Skeletal muscle cell (primary cell): ENCODE results near the gene SCGN.

Experiments
- DNase-seq: peaks from one replicate; pipeline ENCODE4 v3.0.0-alpha.2; 2010; ENCODE audit warnings: low read depth
- H3K4me3 ChIP-seq: 2 replicates; pipeline ENCODE4 v1.5.1; 2011; ENCODE audit warnings: low read depth, mild to moderate bottlenecking, control low read depth, low read length, moderate library complexity

The SCGN gene, protein sequence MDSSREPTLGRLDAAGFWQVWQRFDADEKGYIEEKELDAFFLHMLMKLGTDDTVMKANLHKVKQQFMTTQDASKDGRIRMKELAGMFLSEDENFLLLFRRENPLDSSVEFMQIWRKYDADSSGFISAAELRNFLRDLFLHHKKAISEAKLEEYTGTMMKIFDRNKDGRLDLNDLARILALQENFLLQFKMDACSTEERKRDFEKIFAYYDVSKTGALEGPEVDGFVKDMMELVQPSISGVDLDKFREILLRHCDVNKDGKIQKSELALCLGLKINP

DNA sequence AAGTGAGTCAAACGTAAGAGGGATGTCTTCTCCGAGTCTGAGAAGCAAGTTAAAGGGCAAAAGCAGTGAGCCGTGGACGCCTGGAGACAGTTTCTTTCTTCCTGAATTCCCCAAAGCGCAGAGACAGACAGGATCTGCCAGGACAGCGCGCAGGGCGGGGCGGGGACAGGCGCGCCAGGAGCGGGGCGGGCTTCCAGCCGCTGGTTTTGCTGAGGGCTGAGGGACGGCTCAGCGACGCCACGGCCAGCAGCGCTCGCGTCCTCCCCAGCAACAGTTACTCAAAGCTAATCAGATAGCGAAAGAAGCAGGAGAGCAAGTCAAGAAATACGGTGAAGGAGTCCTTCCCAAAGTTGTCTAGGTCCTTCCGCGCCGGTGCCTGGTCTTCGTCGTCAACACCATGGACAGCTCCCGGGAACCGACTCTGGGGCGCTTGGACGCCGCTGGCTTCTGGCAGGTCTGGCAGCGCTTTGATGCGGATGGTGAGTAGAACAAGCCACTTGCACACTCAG lies at the start of gene SCGN:
SCGN (plus strand) TSS at position 209 of the 509 bp plus-strand sequence; CDS start at position 398, 189 bp downstream.
- peak within 1 kb of the TSS; percentile 2 for H3K4me3 ChIP-seq
- DNase-seq: peak; percentile 21

DNA sequence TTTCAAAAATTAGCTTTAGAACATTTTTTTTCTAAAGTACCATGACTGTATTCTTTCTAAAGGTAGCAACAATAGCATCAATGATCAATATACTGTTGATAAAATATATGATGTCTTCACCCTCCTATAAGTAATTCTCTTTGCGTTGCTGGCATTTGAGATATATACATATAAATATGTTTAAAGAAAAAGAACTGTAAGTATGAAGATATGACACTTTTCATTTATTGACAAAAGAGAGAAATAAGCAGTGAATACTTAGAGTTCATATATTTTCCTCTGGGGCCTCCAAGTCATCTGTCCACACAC lies 49.4 kb upstream of the SCGN start:
- DNase-seq: no peak

DNA sequence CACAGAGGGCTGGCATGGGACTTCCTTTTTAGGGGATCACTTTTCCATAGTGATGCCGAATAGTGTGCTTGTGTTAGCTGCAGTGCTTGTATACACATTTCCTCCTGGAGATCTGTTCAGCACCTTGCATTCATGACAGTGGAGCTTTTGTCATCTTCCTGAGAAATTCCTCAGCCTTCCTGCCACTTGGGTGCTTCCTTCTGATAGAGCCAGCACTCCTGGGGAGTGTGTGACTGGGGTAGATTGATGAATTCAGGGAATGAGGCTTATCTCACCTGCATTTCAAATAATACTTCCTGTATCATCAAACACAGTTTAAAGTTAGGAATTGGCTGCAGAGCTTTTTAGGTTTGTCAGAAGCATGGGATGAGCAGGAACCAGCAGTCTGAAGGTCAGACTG lies 48.8 kb upstream of the SCGN start:
- no peak for DNase-seq
- no peak overlapping the region for H3K4me3 ChIP-seq

More for the DNA sequence above, 49.4 kb upstream of the SCGN start:
- H3K4me3 ChIP-seq: no peak overlapping the region

DNA sequence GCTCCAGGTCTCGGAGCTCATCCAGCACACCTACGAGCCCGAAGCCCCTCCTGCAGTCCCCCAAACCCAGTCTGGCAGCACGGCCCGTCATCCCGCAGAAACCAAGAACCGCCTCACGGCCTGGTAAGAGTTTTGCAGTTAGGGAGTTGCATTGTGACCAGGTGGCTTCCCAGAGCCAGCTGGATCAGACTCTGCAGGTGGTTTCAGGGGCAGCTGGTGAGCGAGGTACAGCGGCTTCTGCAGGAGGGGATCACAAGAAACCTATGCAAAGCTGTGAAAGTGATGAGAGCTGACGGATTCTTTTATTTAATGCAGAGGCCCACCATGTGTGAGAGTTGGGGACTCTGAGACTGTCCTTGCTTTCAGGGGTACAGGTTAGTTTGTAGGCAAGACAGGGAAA lies 45.9 kb upstream of the SCGN start:
- H3K4me3 ChIP-seq: no peak overlapping the region
- no peak for DNase-seq

DNA sequence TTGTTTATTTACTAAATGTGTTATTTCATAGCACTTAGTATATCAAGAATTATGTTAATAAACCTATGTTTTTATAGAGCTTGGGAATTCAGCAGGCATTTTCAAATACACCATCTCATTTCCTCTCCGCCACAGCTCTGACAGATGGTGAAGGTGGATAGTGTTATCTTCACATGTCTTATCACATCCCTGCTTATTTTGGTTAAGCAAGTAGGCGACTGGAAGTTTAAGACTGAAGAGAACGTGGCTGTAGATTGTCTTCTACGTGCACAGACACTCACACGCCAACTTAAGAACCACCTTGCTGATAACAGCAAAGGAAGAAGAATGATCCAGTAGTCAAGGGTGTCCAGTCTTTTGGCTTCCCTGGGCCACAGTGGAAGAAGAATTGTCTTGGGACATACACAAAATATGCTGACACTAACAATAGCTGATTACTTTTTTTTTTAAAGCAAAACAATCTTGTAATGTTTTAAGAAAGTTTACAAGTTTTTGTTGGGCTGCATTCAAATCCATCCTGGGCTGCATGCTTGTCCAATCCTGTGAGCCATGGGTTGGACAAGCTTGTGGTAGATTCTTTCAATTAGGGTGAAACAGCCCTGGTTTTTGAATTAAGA lies 43.3 kb upstream of the SCGN start:
- no peak for DNase-seq
- no peak overlapping the region for H3K4me3 ChIP-seq

DNA sequence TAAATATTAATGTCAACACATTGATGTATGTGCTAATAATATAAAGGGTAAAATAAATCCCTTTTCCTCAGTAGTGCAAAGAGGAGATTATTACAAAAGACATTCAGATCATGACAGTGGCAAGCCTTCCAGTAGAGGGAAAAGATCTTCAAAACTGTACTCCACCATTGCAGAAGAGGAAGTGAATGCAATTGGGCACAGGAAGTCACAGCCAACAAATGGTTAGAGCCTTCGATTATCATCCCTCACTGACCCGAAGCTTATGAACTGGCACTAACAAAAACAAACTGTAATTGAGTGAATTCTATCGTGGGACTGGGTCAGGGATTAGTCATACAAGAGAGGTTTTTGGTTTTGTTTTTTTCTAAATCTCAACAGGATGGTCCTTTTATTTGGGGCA lies 39.3 kb upstream of the SCGN start:
- DNase-seq: no peak

DNA sequence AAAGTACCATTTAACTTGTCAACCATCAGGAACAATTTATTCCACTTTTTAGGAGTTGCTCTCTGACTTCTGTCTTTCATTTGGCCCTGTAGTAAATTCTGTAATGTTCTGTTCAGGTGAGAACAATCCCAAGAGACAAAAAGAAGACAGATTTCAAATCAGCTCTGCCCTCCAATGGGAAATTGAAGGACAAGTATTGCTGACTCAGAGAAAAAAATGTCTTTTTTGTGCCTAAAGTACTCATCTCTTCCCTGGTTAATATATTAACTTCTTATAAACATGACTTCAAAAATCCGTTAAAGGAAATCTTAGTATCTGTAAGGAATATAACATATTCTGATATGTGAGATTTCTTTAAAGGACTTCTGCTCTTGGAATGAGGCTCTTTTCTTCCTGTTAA lies 38.6 kb upstream of the SCGN start:
- H3K4me3 ChIP-seq: no peak overlapping the region
- DNase-seq: no peak

More for the DNA sequence above, 39.3 kb upstream of the SCGN start:
- H3K4me3 ChIP-seq: no peak overlapping the region

DNA sequence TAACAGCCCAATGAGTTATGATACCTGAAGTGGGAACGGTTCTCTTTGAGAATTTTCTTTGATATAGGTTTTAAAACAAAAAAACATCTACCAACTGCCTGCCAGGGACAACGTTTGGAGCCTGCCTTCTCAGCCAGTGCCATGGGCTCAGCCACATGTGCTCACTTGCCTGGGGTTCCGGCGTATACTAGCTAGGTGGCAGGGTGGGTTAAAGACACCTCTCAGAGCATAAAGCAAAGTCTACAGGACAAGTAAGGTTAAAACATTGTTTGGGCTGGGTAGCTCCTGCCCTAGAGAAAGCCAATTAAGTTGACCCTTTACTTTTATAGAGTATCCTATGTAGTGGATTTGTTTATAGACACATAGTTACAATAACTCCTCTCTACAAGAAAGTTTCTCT lies 38.0 kb upstream of the SCGN start:
- DNase-seq: no peak
- H3K4me3 ChIP-seq: no peak overlapping the region

DNA sequence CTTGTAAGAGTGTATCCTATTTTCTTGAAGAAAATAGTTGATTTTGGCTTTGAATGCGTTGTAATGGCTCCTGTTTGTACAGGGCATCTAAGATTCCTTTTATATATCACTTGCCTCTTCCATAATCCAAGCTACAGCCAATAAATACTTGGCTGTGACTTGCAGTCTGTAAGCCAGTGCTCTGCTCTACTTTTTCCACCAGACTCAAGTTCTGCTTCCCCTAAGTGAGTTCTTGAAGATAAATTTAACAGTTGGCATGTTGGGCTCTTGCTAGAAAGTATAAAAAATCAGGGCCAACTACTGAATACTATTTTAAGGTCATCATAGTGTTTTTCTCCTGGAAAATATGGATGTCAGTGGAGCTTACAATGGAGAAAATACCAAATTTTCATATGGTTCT lies 36.5 kb upstream of the SCGN start:
- no peak overlapping the region for H3K4me3 ChIP-seq
- no peak for DNase-seq

DNA sequence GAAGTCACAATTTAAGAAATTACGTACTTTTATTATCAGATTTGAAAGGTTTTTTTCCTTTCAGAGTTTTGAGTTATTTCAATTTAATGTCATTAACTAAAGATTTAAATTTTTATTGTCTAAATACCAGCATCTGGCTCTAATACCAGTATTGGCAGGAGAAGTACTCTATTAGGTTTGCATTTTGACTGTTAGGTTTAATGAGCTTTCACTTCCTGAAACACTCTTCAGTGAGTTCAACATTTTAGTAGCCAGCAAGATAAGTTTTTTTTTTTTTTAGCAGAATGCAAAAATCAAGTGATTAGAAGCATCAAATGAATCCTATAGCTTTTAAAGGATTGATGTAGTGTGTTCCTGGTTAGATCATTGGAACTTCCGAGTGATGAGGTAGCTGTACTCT lies 34.0 kb upstream of the SCGN start:
- DNase-seq: no peak
- no peak overlapping the region for H3K4me3 ChIP-seq

DNA sequence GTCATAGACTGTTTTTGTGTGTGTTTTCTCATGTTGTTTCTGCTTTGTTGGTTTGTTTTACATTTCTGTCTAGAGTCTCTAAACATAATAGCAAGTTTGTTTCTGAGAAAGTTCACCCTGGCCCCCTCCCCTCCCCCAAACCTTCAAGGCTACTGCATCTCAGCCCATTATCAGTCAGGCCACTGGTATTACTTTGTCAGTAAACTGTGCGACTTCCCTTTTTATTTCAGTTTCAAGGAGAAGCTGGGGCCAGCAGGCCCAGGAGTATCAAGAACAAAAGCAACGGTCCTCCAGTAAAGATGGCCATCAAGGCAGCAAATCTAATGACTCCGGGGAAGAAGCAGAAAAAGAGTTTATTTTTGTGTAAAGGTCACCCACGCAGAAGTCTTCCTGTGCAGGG lies 32.8 kb upstream of the SCGN start:
- DNase-seq: no peak
- no peak overlapping the region for H3K4me3 ChIP-seq

DNA sequence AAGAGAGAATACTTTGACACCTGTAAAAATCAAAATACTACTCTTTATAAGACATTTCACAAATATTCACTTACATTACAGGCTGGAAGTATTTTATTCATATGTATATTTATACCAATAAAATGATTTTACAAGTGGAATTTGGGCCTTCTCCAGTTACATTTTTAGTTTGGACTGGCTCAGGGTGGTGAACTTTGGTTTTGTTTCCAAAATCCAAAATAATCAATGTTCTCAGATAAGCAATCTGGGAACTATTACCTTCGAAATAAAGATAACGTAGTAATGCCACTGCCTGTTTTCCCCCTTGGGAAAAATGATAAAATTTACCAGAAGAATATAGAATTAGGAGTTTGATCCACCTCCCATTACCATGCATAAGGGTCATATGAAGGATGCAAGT lies 31.6 kb upstream of the SCGN start:
- H3K4me3 ChIP-seq: no peak overlapping the region
- DNase-seq: no peak

DNA sequence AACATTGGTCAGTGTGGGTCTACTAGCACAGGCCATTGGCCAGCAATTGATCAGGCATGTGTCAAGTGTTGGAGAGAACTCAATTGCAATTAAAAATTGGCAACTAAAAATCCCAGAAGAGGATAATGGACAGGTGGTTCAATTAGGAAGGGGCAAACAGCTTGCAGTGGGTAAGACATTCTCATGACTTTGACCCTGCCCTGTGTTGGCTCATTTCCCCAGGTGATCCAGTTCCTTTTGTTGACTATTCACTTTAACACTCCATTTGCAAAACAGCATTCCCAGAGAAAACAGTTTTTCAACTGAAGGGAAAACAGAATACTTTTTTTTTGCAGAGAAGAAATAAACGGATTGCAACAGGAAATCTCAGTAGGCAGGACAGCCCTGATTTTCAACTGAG lies 28.9 kb upstream of the SCGN start:
- no peak overlapping the region for H3K4me3 ChIP-seq
- DNase-seq: no peak

DNA sequence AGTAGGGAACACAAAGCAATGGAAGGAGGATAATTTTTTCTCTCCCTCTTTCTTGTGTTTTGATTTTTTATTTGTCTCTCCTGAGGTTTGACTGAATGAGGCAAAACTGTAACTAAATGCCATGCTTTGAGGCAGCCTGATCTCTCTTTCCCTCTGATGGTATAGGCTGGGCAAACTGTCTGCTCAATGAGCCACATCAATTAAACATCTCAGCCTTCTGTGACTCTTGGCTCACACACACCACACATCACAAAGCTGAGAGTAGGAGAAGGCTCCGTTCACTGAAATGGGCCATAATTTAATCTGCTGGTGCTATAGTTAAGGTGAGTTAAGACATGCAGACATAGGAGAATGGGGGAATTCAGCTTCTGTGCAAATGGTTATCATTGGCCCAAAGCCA lies 28.1 kb upstream of the SCGN start:
- no peak for DNase-seq
- H3K4me3 ChIP-seq: no peak overlapping the region

DNA sequence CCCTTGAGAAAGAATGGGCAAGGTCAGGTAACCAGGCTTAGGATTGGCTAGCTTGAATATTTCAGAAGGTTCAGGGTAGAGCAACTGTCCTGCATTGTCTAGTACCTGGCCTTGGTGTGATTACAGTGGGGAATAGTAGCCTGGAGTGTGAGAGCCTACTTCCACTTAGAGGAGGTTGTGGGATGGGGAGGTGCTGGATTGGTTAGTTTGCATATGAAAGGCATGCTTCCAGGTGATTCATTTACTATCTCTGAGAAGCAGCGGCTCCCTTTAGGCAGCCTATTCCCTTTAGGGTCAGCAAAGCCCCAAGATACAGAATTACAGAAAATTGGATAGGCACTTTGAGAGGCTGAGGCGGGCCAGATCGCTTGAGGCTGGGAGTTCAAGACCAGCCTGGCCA lies 25.0 kb upstream of the SCGN start:
- DNase-seq: no peak

DNA sequence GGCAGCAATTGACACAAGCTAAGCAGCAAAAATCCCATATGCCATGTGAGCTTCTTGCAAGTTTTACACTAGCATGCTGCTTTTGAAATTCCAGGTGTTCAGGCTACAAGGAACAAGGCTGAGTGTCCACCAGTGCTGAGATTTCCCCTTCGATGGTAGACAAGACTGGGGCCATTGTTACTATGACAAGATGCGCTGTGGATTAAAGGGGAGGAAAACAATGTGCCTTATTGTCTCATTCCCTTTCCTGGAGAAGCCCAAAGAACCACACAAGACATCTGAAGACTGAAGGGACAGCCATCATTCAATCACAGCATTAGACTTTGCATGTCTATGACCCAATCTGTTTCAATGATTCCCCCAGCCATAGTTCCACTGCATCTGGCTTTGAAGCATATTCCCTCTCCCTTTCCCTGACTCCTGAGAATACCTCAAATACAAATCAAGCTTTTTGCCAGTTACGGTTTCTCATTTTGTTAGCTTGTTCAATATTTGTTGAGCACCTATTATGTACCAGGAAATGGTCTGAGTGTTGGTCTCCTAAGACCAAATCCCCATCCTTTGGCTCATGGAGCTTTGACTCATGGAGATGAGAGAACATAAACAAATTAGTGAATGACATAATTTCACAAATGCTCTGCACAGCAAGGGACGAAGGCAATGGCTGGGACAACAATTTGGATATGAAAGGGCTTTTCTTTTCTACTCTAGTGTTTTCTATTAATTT lies 23.4 kb upstream of the SCGN start:
- no peak overlapping the region for H3K4me3 ChIP-seq
- no peak for DNase-seq

More for the DNA sequence above, 25.0 kb upstream of the SCGN start:
- H3K4me3 ChIP-seq: no peak overlapping the region

DNA sequence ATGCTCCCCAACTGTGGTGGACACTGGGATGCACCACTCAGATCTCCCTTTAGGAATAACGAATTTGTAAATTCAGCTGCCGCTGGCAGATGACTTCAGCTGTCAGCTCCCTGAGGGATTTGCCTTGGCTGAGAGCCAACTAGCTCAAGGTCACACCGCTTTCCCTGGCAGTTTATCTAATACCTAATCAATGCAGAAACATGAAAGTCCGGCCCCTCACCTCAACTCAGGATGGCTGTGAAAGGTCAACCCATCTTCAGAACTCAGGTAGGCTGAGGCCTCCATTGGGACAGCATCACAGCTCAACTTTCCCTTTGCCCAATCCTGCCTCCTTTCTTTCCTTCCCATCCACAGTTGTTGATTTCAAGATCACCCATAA lies 22.8 kb upstream of the SCGN start:
- no peak overlapping the region for H3K4me3 ChIP-seq
- no peak for DNase-seq

DNA sequence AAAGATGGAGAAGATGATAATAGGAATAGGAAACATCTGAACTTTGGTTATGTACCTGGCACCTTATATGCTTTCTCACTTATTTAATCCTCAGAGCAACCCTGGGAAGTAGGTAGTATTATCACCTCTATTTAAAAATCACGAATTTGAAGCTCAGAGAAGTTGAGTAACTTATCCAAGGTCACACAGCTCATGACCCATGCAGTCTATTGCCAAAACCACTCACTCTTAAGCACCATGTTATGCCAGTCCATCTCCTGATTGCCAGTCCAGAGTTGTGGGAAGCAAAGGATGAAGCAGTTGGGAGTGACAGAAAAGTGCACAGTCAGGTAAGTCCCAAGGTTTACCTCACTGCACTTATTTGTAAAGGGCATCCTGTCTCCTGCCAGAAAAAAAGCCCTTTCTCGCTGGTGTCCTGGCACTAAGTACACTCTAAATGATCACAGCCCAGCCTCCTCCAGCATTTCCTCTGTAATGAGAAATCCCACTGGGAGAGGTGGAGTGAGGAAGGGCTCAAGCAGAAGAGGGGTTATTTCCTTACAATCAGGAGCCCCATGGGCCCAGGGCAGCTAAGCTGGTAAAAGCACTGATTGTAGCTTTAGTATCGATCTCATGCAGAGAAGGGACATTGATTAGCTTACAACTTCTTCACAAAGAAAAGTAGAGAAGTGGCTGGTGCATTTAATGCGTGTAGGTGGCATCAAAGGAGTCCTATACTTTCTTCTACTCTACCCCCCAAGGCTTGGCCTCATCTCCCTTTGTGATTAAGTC lies 21.3 kb upstream of the SCGN start:
- DNase-seq: no peak
- H3K4me3 ChIP-seq: no peak overlapping the region

DNA sequence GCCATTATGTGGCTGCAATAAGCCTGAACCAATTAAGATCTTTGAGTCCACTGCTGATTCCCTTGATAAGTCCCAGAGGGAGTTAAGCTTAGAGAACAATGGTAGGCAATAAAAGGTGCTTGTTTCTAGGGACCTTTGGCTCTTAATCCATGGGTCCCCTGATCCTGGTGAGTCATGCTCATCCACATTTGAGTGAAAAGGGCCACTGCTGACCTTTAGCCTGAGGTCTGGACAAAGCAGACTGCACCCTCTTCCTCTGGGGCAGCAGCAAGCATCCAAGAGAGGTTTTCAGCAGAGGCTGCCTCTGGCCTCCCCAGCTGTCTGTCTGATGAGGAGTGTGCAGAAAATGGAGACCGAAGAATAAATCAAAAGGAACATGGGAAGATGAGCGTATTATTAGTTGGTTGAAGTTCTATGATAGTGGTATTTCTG lies 16.1 kb upstream of the SCGN start:
- no peak for DNase-seq
- no peak overlapping the region for H3K4me3 ChIP-seq

DNA sequence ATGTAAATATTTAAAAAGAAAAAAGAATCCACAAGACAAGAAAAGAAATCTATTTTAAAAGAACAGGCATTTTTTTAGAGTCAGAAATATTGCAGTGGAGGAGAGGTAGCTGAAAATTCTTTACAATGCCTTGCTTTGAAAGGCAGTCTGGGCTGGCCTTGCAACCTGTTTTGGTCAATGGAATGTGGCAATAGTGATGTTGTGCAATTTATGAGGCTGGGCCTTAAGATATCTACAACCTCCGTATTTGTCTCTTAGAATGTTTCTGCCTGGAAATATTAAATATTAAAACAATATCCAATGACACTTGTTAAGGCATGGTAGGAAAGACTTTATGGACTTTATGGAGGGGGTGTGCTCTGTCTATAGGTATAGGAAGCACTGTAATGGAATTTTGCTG lies 14.8 kb upstream of the SCGN start:
- no peak overlapping the region for H3K4me3 ChIP-seq
- no peak for DNase-seq
